ENCODE results near the gene FOXL2NB. TPM values are rescaled to one million over a fixed set of nuclear protein-coding genes. Genes with fewer than 3 reads are reported as not detected.

Gene FOXL2NB
- total RNA-seq, 1 donor from 2014 or later, result under 0.01 TPM

GRCh38 chr3:138945709-138946662, 1.0 kb upstream of the FOXL2NB start:
- DNase-seq, result no peak

- DNase-seq, result no peak
Observed at GRCh38 chr3:138947495-138948121, 591 bp downstream of the FOXL2NB start.

- no peak for DNase-seq
Observed at GRCh38 chr3:138948371-138949001, 1.5 kb downstream of the FOXL2NB start.

GRCh38 chr3:138949002-138949418, 2.0 kb downstream of the FOXL2NB start:
- DNase-seq, result no peak

- DNase-seq, result no peak
Observed at GRCh38 chr3:138949445-138950005, 2.5 kb downstream of the FOXL2NB start.

GRCh38 chr3:138950006-138950644, 3.1 kb downstream of the FOXL2NB start:
- DNase-seq, result no peak

- no peak for DNase-seq
Observed at GRCh38 chr3:138950701-138951100, 3.7 kb downstream of the FOXL2NB start.

GRCh38 chr3:138960417-138960852, 13.4 kb downstream of the FOXL2NB start:
- DNase-seq, result no peak

GRCh38 chr3:138962854-138963560, 16.0 kb downstream of the FOXL2NB start:
- no peak for DNase-seq

GRCh38 chr3:138964264-138964663, 17.2 kb downstream of the FOXL2NB start:
- no peak for DNase-seq

- no peak for DNase-seq
Observed at GRCh38 chr3:138964923-138965322, 17.9 kb downstream of the FOXL2NB start.

- DNase-seq, result no peak
Observed at GRCh38 chr3:138971766-138972320, 24.8 kb downstream of the FOXL2NB start.

- DNase-seq, result no peak
Observed at GRCh38 chr3:138972941-138973340, 25.9 kb downstream of the FOXL2NB start.

GRCh38 chr3:138974462-138974861, 27.4 kb downstream of the FOXL2NB start:
- DNase-seq, result peak; percentile 14

- DNase-seq, result no peak
Observed at GRCh38 chr3:138975351-138975750, 28.3 kb downstream of the FOXL2NB start.

GRCh38 chr3:138976047-138976446, 29.0 kb downstream of the FOXL2NB start:
- DNase-seq, result no peak

GRCh38 chr3:138984816-138985215, 37.8 kb downstream of the FOXL2NB start:
- DNase-seq, result no peak

GRCh38 chr3:138985932-138986331, 38.9 kb downstream of the FOXL2NB start:
- DNase-seq, result no peak

- no peak for DNase-seq
Observed at GRCh38 chr3:138987181-138987580, 40.2 kb downstream of the FOXL2NB start.

- DNase-seq, result no peak
Observed at GRCh38 chr3:138995706-138996105, 48.7 kb downstream of the FOXL2NB start.

All from dermis blood vessel endothelial cell (primary cell).